ENCODE measurements around the gene GLYATL1. TPM values are rescaled to one million over a fixed set of nuclear protein-coding genes. Genes with fewer than 3 reads are reported as not detected.

The GLYATL1 gene
- total and polyA plus RNA-seq, 2 of the 13 experiments (the other 11 are each of a cell fraction or from before 2014, with no cell fraction given), result 0.17 TPM; not detected in 1

GRCh38 chr11:58893899-58894298 is 45.4 kb upstream of the GLYATL1 start:
- no peak for TF ChIP-seq PHF5A (CRISPR knock-in tag; IDR thresholded peaks at IDR 0.05; ENCODE audit: low read depth, unreplicated experiment)
- no peak for TF ChIP-seq HOXA7 (CRISPR knock-in tag; IDR thresholded peaks at IDR 0.05)
- no peak for TF ChIP-seq MLXIP (CRISPR knock-in tag; IDR thresholded peaks at IDR 0.05; ENCODE audit: borderline replicate concordance)
- TF ChIP-seq ARNT (IDR thresholded peaks at IDR 0.05), result no peak
- TF ChIP-seq SP2 (CRISPR knock-in tag; IDR thresholded peaks at IDR 0.05), result no peak
- no peak for TF ChIP-seq ZBTB2 (CRISPR knock-in tag; IDR thresholded peaks at IDR 0.05; ENCODE audit: low read depth)
- TF ChIP-seq ZBTB43 (CRISPR knock-in tag; conservative IDR thresholded peaks at IDR 0.05), result no peak
- TF ChIP-seq IKZF1 (IDR thresholded peaks at IDR 0.05), result no peak
- no peak for TF ChIP-seq MYC (CRISPR knock-in tag; IDR thresholded peaks at IDR 0.05; ENCODE audit: borderline replicate concordance)
- TF ChIP-seq KDM4B (CRISPR knock-in tag; IDR thresholded peaks at IDR 0.05), result no peak
- no peak for TF ChIP-seq THAP8 (CRISPR knock-in tag; IDR thresholded peaks at IDR 0.05; ENCODE audit: borderline replicate concordance)
- Histone ChIP-seq H3K4me1 (ENCODE audit: insufficient read depth, low read length) (no peaks in the 10 kb centered on the region), H3K9ac (ENCODE audit: insufficient read depth, low read depth, low read length) (no peak overlapping the region), H3K27ac (ENCODE audit: extremely low read length, insufficient read depth, low read length) (no peak overlapping the region), H4K20me1 (ENCODE audit: insufficient read depth, low read length) (no peaks in the 10 kb centered on the region), H3K27me3 (ENCODE audit: control insufficient read depth in 1 of 2, insufficient read depth in 2 of 2, low read length in 2 of 2) (no peaks in the 10 kb centered on the region), H3K79me2 (ENCODE audit: insufficient read depth, low read length) (no peaks in the 10 kb centered on the region), H3K4me3 (replicated peaks in 1 of 3; ENCODE audit: insufficient read depth in 1 of 3, low read depth in 2 of 3, low read length in 3 of 3) (no peak overlapping the region), H3K36me3 (replicated peaks in 1 of 2; ENCODE audit: control insufficient read depth in 1 of 2, insufficient read depth in 2 of 2, low read length in 2 of 2) (no peaks in the 10 kb centered on the region), H3K4me2 (ENCODE audit: low read depth, low read length) (no peak overlapping the region), H3K9me3 (ENCODE audit: low read length) (no peaks in the 10 kb centered on the region), H2AFZ (ENCODE audit: low read length) (no peak overlapping the region)
- ChIA-PET POLR2A (no interaction called here), CTCF (ENCODE audit: low intra/inter-chr PET ratio, low total read pairs) (no interaction called here)
- in situ Hi-C loops (cut with HindIII; ENCODE audit: extremely low pct_ligation_motif_present, low pct_unique_long_range_greater_than_20kb), result no loop called here
- no TSS peak for BruUV-seq (replicated peaks)
- 3% methylated on average over 2 of the region's 2 CpGs for WGBS (ENCODE audit: low lambda C conversion rate)
- intact Hi-C loops (cut with micrococcal nuclease; ENCODE audit: unreplicated experiment), result no loop called here
- FAIRE-seq (no peak), ATAC-seq (no peak), DNase-seq (ENCODE audit: low spot score) (no peak)
